WI38 (cell line): ENCODE results near the gene PIK3C2G.

ENCODE experiments used
- H3K4me3 ChIP-seq: 2 replicates; pipeline ENCODE4 v1.5.1; 2011; ENCODE audit warnings: low read depth, mild to moderate bottlenecking, control low read depth, low read length
- TF ChIP-seq, protein P1 (sequence below): IDR thresholded peaks from 2 replicates; pipeline ENCODE4 v1.5.1; 2012; ENCODE audit warnings: low read depth, mild to moderate bottlenecking, control low read depth, low read length

The PIK3C2G gene

GRCh38 chr12:18634382-18634781 is 373.1 kb downstream of the PIK3C2G start:
- TF ChIP-seq, protein P1, sequence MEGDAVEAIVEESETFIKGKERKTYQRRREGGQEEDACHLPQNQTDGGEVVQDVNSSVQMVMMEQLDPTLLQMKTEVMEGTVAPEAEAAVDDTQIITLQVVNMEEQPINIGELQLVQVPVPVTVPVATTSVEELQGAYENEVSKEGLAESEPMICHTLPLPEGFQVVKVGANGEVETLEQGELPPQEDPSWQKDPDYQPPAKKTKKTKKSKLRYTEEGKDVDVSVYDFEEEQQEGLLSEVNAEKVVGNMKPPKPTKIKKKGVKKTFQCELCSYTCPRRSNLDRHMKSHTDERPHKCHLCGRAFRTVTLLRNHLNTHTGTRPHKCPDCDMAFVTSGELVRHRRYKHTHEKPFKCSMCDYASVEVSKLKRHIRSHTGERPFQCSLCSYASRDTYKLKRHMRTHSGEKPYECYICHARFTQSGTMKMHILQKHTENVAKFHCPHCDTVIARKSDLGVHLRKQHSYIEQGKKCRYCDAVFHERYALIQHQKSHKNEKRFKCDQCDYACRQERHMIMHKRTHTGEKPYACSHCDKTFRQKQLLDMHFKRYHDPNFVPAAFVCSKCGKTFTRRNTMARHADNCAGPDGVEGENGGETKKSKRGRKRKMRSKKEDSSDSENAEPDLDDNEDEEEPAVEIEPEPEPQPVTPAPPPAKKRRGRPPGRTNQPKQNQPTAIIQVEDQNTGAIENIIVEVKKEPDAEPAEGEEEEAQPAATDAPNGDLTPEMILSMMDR: no peak
- H3K4me3 ChIP-seq: no peak overlapping the region

- TF ChIP-seq, protein P1: no peak
- H3K4me3 ChIP-seq: no peak overlapping the region
Observed at GRCh38 chr12:18640321-18640955, 379.1 kb downstream of the PIK3C2G start.

GRCh38 chr12:18643681-18644080 is 382.4 kb downstream of the PIK3C2G start:
- H3K4me3 ChIP-seq: no peak overlapping the region
- TF ChIP-seq, protein P1: no peak

DNA sequence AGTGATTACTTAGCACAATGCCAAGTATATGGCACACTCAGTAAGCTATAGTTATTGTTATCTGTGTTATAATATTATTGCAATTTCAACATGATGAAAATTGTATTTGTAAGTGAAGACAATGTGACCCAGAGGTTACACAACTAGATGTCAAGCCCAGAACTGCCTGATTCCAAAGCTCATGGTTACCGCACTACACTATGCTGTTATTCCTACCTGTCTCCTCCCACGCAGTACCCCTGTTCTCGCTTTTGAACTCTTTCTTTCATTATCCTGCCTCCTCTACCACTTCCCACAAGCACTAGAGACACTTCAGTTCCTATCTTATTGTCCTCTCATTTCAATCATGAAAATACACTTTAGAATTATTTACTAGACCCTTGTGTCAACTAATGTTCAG is 383.2 kb downstream of the PIK3C2G start:
- TF ChIP-seq, protein P1: no peak
- H3K4me3 ChIP-seq: no peak overlapping the region

- TF ChIP-seq, protein P1: no peak
- no peak overlapping the region for H3K4me3 ChIP-seq
Observed at GRCh38 chr12:18646286-18646890, 385.1 kb downstream of the PIK3C2G start.

DNA sequence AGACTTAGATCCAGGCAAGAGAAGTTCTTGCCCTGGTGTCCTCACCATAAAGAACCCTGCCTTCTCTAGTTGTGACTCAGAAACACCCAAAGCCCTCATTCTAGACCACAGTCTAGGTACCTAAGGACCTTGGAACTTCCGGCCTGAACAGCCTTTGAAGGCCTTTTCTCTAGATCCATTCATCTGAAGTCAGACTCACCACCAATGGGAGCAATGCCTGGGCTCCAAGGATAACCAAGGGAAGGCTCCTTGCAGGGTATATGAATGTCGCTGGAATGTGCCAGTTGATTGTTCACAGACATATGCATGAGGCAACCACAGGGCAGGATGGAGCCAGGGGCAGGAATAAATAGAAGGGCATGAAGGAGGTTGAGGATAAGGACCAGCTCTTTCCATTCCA is 390.2 kb downstream of the PIK3C2G start:
- no peak overlapping the region for H3K4me3 ChIP-seq
- TF ChIP-seq, protein P1: no peak

GRCh38 chr12:18652596-18652995 is 391.3 kb downstream of the PIK3C2G start:
- H3K4me3 ChIP-seq: no peak overlapping the region
- TF ChIP-seq, protein P1: no peak
